Keratinocyte (primary cell): ENCODE data around the gene ADCY5.

Experiments
- EZH2 ChIP-seq: IDR thresholded peaks from one replicate; pipeline ENCODE4 v1.6.1; 2012; ENCODE audit warnings: inconsistent platforms, mild to moderate bottlenecking, low read length, moderate library complexity
- TF ChIP-seq, protein P1 (sequence below), 3 experiments: IDR thresholded peaks in 1 of 3; conservative IDR thresholded peaks in 1 of 3; optimal IDR thresholded peaks in 1 of 3; 2 replicates in 2 of 3; 3 replicates in 1 of 3; pipeline versions ENCODE3 to v1.5.1; 2011; ENCODE audit warnings: low read length in 3 of 3, mild to moderate bottlenecking in 3 of 3, moderate library complexity in 2 of 3, control low read depth in 1 of 3, inconsistent platforms in 1 of 3; ENCODE audit not compliant: insufficient read depth in 2 of 3; ENCODE audit errors: extremely low read depth in 1 of 3

DNA sequence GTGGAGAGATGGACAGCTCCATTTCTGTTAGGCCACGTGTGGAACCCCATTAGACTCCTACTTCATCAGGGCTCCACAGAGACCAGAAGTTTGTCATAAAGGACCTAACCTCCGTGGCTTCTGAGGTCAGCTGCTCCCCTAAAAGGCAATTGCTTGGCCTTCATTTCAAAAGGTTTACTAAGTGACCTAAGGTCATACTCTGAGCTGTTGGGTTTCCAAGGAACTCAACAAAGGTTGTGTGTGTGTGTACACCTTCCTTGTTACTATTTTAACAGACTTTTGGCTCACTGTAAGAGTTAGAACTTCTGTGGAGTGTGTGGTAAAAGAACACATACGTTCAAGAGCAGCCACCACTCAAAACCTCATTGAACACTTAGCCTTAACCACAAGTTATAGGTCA is 173.2 kb downstream of the ADCY5 start:
- TF ChIP-seq, protein P1, sequence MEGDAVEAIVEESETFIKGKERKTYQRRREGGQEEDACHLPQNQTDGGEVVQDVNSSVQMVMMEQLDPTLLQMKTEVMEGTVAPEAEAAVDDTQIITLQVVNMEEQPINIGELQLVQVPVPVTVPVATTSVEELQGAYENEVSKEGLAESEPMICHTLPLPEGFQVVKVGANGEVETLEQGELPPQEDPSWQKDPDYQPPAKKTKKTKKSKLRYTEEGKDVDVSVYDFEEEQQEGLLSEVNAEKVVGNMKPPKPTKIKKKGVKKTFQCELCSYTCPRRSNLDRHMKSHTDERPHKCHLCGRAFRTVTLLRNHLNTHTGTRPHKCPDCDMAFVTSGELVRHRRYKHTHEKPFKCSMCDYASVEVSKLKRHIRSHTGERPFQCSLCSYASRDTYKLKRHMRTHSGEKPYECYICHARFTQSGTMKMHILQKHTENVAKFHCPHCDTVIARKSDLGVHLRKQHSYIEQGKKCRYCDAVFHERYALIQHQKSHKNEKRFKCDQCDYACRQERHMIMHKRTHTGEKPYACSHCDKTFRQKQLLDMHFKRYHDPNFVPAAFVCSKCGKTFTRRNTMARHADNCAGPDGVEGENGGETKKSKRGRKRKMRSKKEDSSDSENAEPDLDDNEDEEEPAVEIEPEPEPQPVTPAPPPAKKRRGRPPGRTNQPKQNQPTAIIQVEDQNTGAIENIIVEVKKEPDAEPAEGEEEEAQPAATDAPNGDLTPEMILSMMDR (optimal IDR thresholded peaks at IDR 0.05 in 1 of 3, IDR thresholded peaks at IDR 0.05 in 1 of 3, conservative IDR thresholded peaks at IDR 0.05 in 1 of 3; ENCODE audit: extremely low read depth in 1 of 3, insufficient read depth in 2 of 3, low read length in 3 of 3), result no peak
- no peak for TF ChIP-seq EZH2
